ENCODE data around the gene SCO2. TPM values are rescaled to one million over a fixed set of nuclear protein-coding genes. Genes with fewer than 3 reads are reported as not detected.

The SCO2 gene
- total and polyA plus RNA-seq, 11 donors: 0.67 to 2.6 (median 1.1) TPM; not detected in 6

DNA sequence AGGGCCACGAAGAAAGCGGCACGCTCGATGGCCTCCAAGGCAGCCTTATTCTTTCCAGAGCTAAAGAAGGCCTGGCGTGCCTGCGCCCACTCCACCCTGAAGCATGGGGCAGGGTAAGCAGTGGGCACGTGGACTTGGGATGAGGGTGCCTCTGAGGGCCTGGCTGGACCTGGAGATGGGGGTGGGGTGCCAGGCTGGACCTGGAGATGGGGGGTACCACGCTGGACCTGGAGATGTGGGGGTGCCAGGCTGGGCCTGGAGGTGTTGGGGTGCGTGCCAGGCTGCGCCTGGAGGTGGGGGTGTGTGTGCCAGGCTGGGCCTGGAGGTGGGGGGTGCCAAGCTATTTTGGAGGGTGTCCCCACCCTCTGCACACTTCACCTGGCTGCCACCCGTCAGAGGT lies 47.6 kb upstream of the SCO2 start:
- ATAC-seq (no peak), DNase-seq (no peak)
- Histone ChIP-seq H3K27me3 (no peaks in the 10 kb centered on the region), H3K4me1 (peaks cover 0 to 56% (median 4%) of the 10 kb centered on the region in 12 donors), H3K27ac (no peak overlapping the region), H3K4me3 (no peak overlapping the region), H3K36me3 (peaks cover 0 to 81% (median 69%) of the 10 kb centered on the region in 9 donors), H3K9me3 (no peaks in the 10 kb centered on the region)
- intact Hi-C loops (cut with DNase I): no loop called here
- TF ChIP-seq, protein P1, sequence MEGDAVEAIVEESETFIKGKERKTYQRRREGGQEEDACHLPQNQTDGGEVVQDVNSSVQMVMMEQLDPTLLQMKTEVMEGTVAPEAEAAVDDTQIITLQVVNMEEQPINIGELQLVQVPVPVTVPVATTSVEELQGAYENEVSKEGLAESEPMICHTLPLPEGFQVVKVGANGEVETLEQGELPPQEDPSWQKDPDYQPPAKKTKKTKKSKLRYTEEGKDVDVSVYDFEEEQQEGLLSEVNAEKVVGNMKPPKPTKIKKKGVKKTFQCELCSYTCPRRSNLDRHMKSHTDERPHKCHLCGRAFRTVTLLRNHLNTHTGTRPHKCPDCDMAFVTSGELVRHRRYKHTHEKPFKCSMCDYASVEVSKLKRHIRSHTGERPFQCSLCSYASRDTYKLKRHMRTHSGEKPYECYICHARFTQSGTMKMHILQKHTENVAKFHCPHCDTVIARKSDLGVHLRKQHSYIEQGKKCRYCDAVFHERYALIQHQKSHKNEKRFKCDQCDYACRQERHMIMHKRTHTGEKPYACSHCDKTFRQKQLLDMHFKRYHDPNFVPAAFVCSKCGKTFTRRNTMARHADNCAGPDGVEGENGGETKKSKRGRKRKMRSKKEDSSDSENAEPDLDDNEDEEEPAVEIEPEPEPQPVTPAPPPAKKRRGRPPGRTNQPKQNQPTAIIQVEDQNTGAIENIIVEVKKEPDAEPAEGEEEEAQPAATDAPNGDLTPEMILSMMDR (IDR thresholded peaks at IDR 0.05): no peak
- no peak for TF ChIP-seq POLR2A (IDR thresholded peaks at IDR 0.05)
- 81 to 90% (median 89%) methylated on average over 9 to 11 of the region's 11 CpGs for WGBS, 4 donors

DNA sequence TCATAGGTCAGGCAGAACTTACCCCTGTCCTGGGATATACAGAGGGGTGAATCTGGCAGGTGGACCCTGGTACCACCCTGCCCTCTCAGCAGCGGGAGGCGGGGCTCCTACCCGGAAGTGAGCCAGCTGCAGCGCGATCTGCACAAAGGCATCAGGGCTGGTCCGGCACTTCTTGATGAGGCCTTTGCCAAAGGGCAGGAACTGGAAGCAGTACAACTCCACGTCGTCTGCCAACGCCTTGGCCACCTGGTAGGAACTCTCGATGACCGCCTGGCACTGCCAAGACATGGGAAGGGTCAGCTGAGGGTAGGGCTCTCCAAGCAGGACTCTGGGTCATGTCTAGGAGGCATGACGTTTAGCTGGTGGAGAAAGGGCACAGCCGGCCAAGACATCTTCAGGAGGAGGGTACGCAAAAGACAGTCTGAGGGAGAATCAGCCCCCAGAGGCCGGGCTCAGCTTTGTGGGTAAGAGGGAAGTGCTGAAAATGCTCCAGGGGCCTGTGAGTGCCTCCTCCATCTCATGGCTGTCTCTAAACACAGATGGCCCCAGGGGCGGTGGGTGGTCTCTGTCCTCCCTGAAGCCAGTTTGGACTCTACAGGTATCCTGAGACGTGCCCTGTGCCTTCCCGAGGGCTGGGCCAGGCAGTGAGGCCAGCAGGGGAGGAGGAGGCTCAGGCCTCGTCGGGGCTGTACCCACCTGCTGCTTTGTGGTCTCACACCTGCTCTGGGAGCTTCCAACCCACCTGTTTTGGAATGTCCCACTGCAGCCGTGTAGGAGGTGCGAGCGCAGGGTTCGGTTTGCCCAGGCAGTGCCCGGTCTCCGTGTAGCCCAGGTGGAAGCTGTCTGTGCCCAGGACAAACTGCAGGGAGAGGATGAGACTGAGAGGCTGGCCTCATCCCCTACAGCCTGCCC lies 46.1 kb upstream of the SCO2 start:
- 76 to 84% (median 76%) methylated on average over 17 to 26 of the region's 26 CpGs for WGBS, 4 donors
- H3K4me1 ChIP-seq: peaks cover 0 to 43% (median 2%) of the 10 kb centered on the region in 12 donors
- no peaks in the 10 kb centered on the region for H3K9me3 ChIP-seq
- peak overlapping the region in 3 of 12 donors; percentile 5 to 32 (median 21) for H3K27ac ChIP-seq
- H3K27me3 ChIP-seq: no peaks in the 10 kb centered on the region
- peaks cover 0 to 90% (median 69%) of the 10 kb centered on the region in 9 donors for H3K36me3 ChIP-seq
- no peak overlapping the region for H3K4me3 ChIP-seq
- intact Hi-C loops (cut with DNase I): no loop called here
- TF ChIP-seq POLR2A (IDR thresholded peaks at IDR 0.05): no peak
- TF ChIP-seq, protein P1 (IDR thresholded peaks at IDR 0.05): no peak
- ATAC-seq: peak in 2 of 4 donors; percentile 16 to 21
- peak in 1 of 5 donors; percentile 54 for DNase-seq

DNA sequence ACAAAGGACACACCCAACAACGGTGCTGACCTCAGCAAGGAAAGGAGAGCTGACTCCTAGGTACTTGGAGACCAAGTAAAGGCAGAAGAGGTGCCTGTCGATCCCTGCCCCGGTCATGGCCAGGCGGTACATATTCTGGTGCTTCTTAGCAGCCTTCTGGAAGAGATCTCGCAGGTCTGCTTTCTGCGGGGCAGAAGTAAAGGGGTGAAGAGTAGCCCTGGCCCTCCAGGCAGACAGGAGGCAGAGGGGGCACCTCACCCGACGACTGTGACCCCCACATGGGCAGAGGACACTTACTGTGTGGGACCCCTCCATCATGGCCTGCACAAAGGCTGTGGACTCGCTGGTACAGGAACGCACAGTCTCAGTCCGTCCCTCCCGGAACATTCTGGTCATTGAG lies 45.5 kb upstream of the SCO2 start:
- ATAC-seq: no peak
- H3K4me1 ChIP-seq: peaks cover 0 to 37% (median 0%) of the 10 kb centered on the region in 12 donors
- no peaks in the 10 kb centered on the region for H3K9me3 ChIP-seq
- H3K27ac ChIP-seq: peak overlapping the region in 3 of 12 donors; percentile 5 to 32 (median 15)
- DNase-seq: no peak
- no peak overlapping the region for H3K4me3 ChIP-seq
- WGBS, 4 donors: 89 to 92% (median 90%) methylated on average over 10 to 12 of the region's 12 CpGs
- H3K27me3 ChIP-seq: no peaks in the 10 kb centered on the region
- intact Hi-C loops (cut with DNase I): no loop called here
- TF ChIP-seq, protein P1 (IDR thresholded peaks at IDR 0.05): no peak
- no peak for TF ChIP-seq POLR2A (IDR thresholded peaks at IDR 0.05)
- H3K36me3 ChIP-seq: peaks cover 0 to 85% (median 68%) of the 10 kb centered on the region in 9 donors

DNA sequence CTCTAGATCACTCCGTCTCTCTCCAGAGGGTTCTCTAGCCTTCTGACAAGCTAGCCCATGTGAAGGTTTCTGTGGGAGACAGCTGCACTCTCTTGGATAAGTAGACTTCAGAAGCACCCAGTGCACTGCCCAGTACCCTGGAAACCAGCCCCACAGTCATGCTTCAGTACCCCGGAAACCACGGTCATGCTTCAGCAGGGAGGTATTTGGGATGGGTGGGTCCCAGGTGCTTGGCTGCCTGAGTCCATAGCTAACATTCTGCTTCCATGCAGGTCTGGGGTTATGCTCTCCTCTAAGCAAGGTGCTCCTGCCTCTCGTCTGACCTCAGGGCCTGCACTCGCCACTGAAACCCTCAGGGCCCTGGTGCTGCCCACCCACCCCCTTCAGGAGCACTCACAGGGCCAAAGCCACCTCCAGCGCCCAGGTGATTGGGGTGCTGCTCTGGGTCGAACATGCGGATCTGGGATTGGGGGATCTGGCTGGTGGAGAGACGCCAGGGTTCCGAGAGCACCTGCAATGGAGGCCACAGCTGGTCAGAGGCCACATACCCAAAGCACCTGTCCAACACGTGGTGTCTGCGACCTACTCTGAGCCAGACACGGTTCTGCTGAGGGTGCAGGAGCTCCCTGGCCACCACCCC lies 44.6 kb upstream of the SCO2 start:
- TF ChIP-seq POLR2A (IDR thresholded peaks at IDR 0.05): no peak
- TF ChIP-seq, protein P1 (IDR thresholded peaks at IDR 0.05): no peak
- 82 to 95% (median 90%) methylated on average over 10 to 13 of the region's 13 CpGs for WGBS, 4 donors
- no peak overlapping the region for H3K4me3 ChIP-seq
- peaks cover 0 to 78% (median 66%) of the 10 kb centered on the region in 9 donors for H3K36me3 ChIP-seq
- ATAC-seq (no peak), DNase-seq (peak in 1 of 5 donors; percentile 44)
- no peaks in the 10 kb centered on the region for H3K27me3 ChIP-seq
- no peaks in the 10 kb centered on the region for H3K9me3 ChIP-seq
- intact Hi-C loops (cut with DNase I): no loop called here
- H3K27ac ChIP-seq: peak overlapping the region in 1 of 12 donors; percentile 32
- H3K4me1 ChIP-seq: peaks cover 0 to 28% (median 0%) of the 10 kb centered on the region in 12 donors

Data from heart left ventricle (tissue), 16 donors.